HPDE6-E6E7 (cell line): ENCODE data around the gene CAMKMT.

Experiments used
- DNase-seq: peaks from one replicate; pipeline ENCODE4 v3.0.0; 2011; ENCODE audit warnings: missing footprints; ENCODE audit errors: extremely low spot score

Gene CAMKMT

GRCh38 chr2:44742057-44742456 lies 380.3 kb downstream of the CAMKMT start:
- DNase-seq = no peak

- no peak for DNase-seq
Measured at GRCh38 chr2:44743473-44743872, 381.7 kb downstream of the CAMKMT start.

DNA sequence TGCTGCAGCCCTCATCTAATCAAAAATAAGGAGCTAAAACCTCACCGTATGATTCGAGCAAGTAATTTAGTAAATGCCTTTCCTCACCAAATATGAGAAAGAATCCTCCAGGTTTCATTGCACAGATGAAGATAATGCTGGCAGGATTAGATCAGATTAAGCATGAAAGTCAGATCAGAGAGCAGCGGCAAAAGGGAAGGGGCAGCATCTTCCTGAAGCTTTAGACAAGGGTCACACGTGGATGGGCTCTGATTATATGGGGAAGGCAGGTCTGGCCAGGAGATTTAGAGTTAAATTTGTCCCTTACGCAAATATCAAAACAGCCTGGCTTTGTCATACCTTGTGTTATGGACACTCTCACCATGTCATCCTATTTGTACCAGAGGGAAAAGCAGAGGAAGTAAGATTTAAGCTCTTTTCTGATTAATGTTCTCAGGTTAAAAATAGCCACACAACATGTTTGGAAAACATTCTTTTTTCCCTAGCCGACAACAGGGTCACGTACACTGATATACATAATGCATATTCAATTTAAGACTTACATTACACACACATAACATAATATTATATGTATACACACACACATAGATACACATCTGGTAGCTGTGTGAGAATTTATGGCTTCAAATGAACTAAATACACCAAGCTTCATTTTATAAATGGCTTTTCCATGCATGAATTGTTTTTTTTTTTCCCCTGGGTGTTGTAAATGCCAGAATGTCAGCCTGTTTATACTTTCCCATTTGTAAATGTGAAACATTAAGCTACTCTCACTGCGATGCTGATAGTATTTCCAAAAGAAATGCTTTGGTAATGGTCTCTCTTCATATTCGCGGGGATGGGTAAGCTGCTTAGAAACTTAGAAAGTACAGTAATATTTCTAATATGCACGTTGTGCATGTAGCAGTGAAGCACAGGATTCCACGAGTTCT lies 383.5 kb downstream of the CAMKMT start:
- DNase-seq = no peak

GRCh38 chr2:44745922-44746766 lies 384.4 kb downstream of the CAMKMT start:
- no peak for DNase-seq

GRCh38 chr2:44746856-44747615 lies 385.3 kb downstream of the CAMKMT start:
- DNase-seq = peak; percentile 60

- no peak for DNase-seq
Measured at GRCh38 chr2:44747794-44748193, 386.0 kb downstream of the CAMKMT start.

DNA sequence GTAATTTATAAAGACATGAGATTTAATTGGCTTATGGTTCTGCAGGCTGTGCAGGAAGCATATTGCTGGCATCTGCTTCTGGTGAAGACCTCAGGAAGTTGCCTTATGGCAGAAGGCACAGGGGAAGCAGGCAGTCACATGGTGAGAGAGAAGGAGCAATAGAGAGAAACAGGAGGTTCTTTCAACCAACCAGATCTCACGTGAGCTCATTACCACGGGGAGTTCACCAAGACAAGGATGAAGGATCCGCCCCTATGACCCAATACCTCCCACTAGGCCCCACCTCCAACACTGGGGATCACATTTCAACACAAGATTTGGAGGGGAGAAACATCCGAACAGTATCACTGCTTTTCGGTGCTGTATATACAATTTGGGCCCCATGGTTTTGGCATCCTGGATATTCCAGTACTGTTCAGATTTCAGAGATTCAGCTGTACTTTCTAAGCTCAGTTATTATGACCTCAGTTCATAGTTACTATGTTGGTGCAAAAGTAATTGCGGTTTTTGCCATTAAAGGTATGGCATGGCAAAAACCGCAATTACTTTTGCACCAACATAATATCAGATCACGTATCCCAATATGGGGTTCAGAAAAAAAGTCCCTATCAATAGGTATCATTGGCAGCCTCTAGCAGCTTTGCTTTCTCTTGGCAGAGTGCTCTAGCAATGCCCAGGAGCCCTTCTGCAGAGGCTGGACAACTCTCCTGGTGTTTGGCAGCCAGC lies 390.2 kb downstream of the CAMKMT start:
- DNase-seq = no peak

- DNase-seq = no peak
Measured at GRCh38 chr2:44752761-44753160, 391.0 kb downstream of the CAMKMT start.

- DNase-seq = no peak
Measured at GRCh38 chr2:44753552-44754285, 392.0 kb downstream of the CAMKMT start.

DNA sequence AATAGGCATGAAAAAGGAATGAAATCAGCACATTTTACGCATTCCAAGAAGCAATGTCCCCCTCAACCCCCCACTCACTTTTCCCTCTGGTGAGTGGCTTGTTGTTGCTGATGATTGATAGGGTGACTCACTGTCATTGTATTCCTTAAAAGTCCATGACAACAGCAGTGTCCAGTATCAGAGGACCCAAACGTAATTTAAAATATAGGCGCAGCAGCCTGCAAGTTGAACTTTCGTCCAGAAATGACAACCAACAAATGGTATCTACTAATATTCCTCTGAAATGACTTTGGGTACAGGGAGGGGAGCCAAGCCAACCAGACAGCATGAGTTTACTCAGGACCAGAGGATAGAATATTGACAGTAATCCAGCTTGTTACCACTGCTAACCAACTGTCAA lies 396.8 kb downstream of the CAMKMT start:
- DNase-seq = no peak

- DNase-seq = no peak
Measured at GRCh38 chr2:44759823-44760222, 398.1 kb downstream of the CAMKMT start.

GRCh38 chr2:44763275-44763782 lies 401.6 kb downstream of the CAMKMT start:
- no peak for DNase-seq

DNA sequence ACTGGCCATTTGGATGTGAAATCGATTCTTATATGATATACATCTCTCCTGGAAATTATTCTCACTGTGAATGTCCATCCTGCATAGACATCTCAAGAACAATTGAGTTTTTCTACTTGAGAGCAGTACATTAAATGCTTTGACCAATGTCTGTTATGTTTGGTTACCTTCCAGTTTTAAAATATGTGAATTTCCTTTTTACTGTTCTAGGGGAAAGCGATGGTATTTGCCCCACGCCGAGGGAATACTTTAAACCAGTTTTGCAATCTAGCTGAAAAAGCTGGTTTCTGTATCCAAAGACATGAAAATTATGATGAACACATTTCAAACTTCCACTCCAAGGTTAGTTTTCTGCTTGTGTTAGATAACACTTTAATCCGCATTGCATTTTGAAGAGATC lies 404.5 kb downstream of the CAMKMT start:
- no peak for DNase-seq

- DNase-seq = no peak
Measured at GRCh38 chr2:44766777-44767176, 405.0 kb downstream of the CAMKMT start.

GRCh38 chr2:44767691-44768090 lies 405.9 kb downstream of the CAMKMT start:
- no peak for DNase-seq

- no peak for DNase-seq
Measured at GRCh38 chr2:44768438-44769236, 406.9 kb downstream of the CAMKMT start.

DNA sequence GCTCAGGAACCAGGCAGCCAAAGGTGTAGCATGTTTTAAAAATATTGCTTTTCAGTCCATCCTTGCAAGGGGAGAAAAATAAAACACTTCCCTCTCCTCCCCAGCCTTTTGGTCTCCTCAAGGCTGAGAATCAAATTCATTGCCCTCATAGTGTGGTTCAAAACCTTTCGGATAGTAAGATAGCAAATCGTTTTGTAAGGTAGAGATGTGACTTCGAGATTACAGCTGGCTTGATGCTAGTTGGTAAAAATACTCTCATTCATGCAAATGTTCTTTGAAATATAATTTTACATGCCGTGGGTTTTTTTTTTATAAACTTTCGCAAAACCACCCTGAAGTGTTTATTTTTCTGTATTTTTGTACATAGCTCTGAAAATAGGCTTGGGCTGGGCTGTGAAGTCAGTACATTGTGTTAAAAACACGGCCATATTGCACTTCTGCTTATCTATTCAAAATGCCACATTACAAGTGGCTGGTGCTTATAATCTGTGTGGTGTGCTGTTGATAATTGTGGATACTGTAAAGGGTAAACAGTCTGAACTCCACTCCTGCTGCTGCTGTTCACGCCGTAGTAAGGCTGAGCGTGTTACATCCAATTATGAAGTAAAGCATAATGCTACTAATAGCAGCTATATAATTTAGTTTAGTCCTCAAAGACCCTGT lies 407.7 kb downstream of the CAMKMT start:
- DNase-seq = no peak

- DNase-seq = no peak
Measured at GRCh38 chr2:44770221-44771195, 408.8 kb downstream of the CAMKMT start.
